HepG2 (cell line): ENCODE results near the gene DQX1. TPM values are rescaled to one million over a fixed set of nuclear protein-coding genes. Genes with fewer than 3 reads are reported as not detected.

Source experiments
- AKAP8 ChIP-seq: sonication (generic); formaldehyde crosslinking; IDR thresholded peaks from 2 replicates; pipeline ENCODE4 v1.5.1; 2020; ENCODE audit warnings: mild to moderate bottlenecking, missing genetic modification reagents
- ARNTL ChIP-seq: sonication (generic); formaldehyde crosslinking; IDR thresholded peaks from 2 replicates; pipeline ENCODE4 v1.4.0; 2020; ENCODE audit warnings: mild to moderate bottlenecking, missing genetic modification reagents
- CC2D1A ChIP-seq: sonication (generic); formaldehyde crosslinking; IDR thresholded peaks from 2 replicates; pipeline ENCODE4 v1.8.1; 2023; ENCODE audit warnings: mild to moderate bottlenecking, missing genetic modification reagents
- ELF1 ChIP-seq: sonication (generic); formaldehyde crosslinking; IDR thresholded peaks from 2 replicates; pipeline ENCODE4 v1.4.0; 2020; ENCODE audit warnings: missing genetic modification reagents
- ETS1 ChIP-seq: sonication (generic); formaldehyde crosslinking; IDR thresholded peaks from 2 replicates; pipeline ENCODE4 v1.4.0; 2020; ENCODE audit warnings: missing genetic modification reagents
- HOXD1 ChIP-seq: sonication (generic); formaldehyde crosslinking; IDR thresholded peaks from 2 replicates; pipeline ENCODE4 v1.5.0; 2020; ENCODE audit warnings: missing genetic modification reagents
- NFE2L1 ChIP-seq: sonication (generic); formaldehyde crosslinking; IDR thresholded peaks from 2 replicates; pipeline ENCODE4 v1.4.0; 2020; ENCODE audit warnings: missing genetic modification reagents, mild to moderate bottlenecking, borderline replicate concordance
- SYNCRIP ChIP-seq: fragments of 200-400 bp; formaldehyde crosslinking; IDR thresholded peaks from 2 replicates; pipeline ENCODE4 v1.6.1; 2018; ENCODE audit warnings: mild to moderate bottlenecking, low read depth, low read length; ENCODE audit not compliant: insufficient read depth
- TEAD3 ChIP-seq: optimal IDR thresholded peaks from 2 replicates; pipeline ENCODE3; 2016; ENCODE audit warnings: borderline replicate concordance
- THAP11 ChIP-seq: IDR thresholded peaks from 2 replicates; pipeline ENCODE4 v1.6.1; 2016; ENCODE audit warnings: missing biosample characterization, missing genetic modification reagents
- ZBTB42 ChIP-seq: sonication (generic); formaldehyde crosslinking; IDR thresholded peaks from 2 replicates; pipeline ENCODE4 v1.5.0; 2020; ENCODE audit warnings: mild to moderate bottlenecking, missing genetic modification reagents
- ZBTB43 ChIP-seq: sonication (generic); formaldehyde crosslinking; conservative IDR thresholded peaks from 2 replicates; pipeline ENCODE4 v1.4.0; 2020; ENCODE audit warnings: missing genetic modification reagents
- ZFP37 ChIP-seq: sonication (generic); formaldehyde crosslinking; IDR thresholded peaks from 2 replicates; pipeline ENCODE4 v1.4.0; 2020; ENCODE audit warnings: missing genetic modification reagents, borderline replicate concordance
- ZFP91 ChIP-seq: sonication (generic); formaldehyde crosslinking; IDR thresholded peaks from 2 replicates; pipeline ENCODE4 v1.9.0; 2022; ENCODE audit warnings: missing genetic modification reagents, mild to moderate bottlenecking, borderline replicate concordance
- ZNF17 ChIP-seq: sonication (generic); formaldehyde crosslinking; IDR thresholded peaks from 2 replicates; pipeline ENCODE4 v1.5.0; 2020; ENCODE audit warnings: mild to moderate bottlenecking, missing genetic modification reagents
- ZNF281 ChIP-seq: sonication (generic); formaldehyde crosslinking; IDR thresholded peaks from 2 replicates; pipeline ENCODE4 v1.4.0; 2020; ENCODE audit warnings: missing genetic modification reagents, borderline replicate concordance
- ZNF451 ChIP-seq: sonication (generic); formaldehyde crosslinking; IDR thresholded peaks from 2 replicates; pipeline ENCODE4 v1.5.0; 2020; ENCODE audit warnings: mild to moderate bottlenecking, missing genetic modification reagents
- ZNF468 ChIP-seq: sonication (generic); formaldehyde crosslinking; IDR thresholded peaks from 2 replicates; pipeline ENCODE4 v1.8.0; 2022; ENCODE audit warnings: mild to moderate bottlenecking, moderate library complexity, missing genetic modification reagents
- ZNF564 ChIP-seq: sonication (generic); formaldehyde crosslinking; IDR thresholded peaks from 2 replicates; pipeline ENCODE4 v1.8.1; 2023; ENCODE audit warnings: mild to moderate bottlenecking, missing genetic modification reagents
- ZNF775 ChIP-seq: sonication (generic); formaldehyde crosslinking; IDR thresholded peaks from 2 replicates; pipeline ENCODE4 v1.4.0; 2020; ENCODE audit warnings: missing genetic modification reagents, mild to moderate bottlenecking, moderate library complexity, borderline replicate concordance
- polyA plus RNA-seq, 8 experiments: library from polyadenylated mRNA; depleted of rRNA in 3 of 8; stranded (reverse) in 7 of 8; unstranded in 1 of 8; fragments of >200 nt; fragmentation: Illumina TruSeq in 4 of 8; extraction: Trizol in 4 of 8; gene quantifications; 2 replicates each; pipeline versions ENCODE4 v1.2.1 to v1.2.3, GENCODE V29; 2011 to 2016; ENCODE audit warnings: low read depth in 4 of 8, missing spikeins in 1 of 8, mixed read lengths in 1 of 8; ENCODE audit not compliant: insufficient read depth in 1 of 8
- total RNA-seq, 5 experiments: library from RNA; depleted of rRNA; stranded (reverse); fragments of >200 nt; fragmentation: Illumina TruSeq; extraction: Trizol; gene quantifications; 2 replicates each; pipeline ENCODE4 v1.2.3, GENCODE V29; 2016; ENCODE audit warnings: low read depth in 1 of 5

Gene DQX1
- total and polyA plus RNA-seq, 2 of the 13 experiments (the other 11 are each of a cell fraction or from before 2014, with no cell fraction given), result 27.6 to 89.8 TPM

GRCh38 chr2:74529357-74530238, 3.6 kb upstream of the DQX1 start, which contains the start of the genes AUP1 and HTRA2 (continued):
- TF ChIP-seq ZNF775, result no peak; the same call in 1 of the 2 replicates
- no peak for TF ChIP-seq SYNCRIP
- TF ChIP-seq ZNF281 (CRISPR knock-in tag), result no peak; the same call in 1 of the 2 replicates
- no peak for TF ChIP-seq ZBTB43
- no peak; the same call in 1 of the 2 replicates for TF ChIP-seq ZNF17
- peak; percentile 98 for TF ChIP-seq THAP11
- TF ChIP-seq HOXD1 (CRISPR knock-in tag), result no peak; the same call in 1 of the 2 replicates
- peak; percentile 94 for TF ChIP-seq ZNF564 (CRISPR knock-in tag)
- TF ChIP-seq ZNF468 (CRISPR knock-in tag), result no peak
- TF ChIP-seq ELF1 (CRISPR knock-in tag), result peak; percentile 96
- peak; percentile 44 for TF ChIP-seq ARNTL
- TF ChIP-seq ZNF451 (CRISPR knock-in tag), result peak; percentile 44; the same call in 1 of the 2 replicates
- peak; percentile 91; the same call in 1 of the 2 replicates for TF ChIP-seq ZFP91
- TF ChIP-seq ZBTB42 (CRISPR knock-in tag), result peak; percentile 84; the same call in 1 of the 2 replicates
- no peak for TF ChIP-seq AKAP8 (CRISPR knock-in tag)
- TF ChIP-seq NFE2L1 (CRISPR knock-in tag), result 0 out of 2 replicates have a peak, but pooled peaks have one; percentile 27
- no peak; the same call in 1 of the 2 replicates for TF ChIP-seq ZFP37 (CRISPR knock-in tag)
- TF ChIP-seq TEAD3, result peak; percentile 90
- TF ChIP-seq CC2D1A (CRISPR knock-in tag), result no peak
- no peak for TF ChIP-seq ETS1 (CRISPR knock-in tag)
